MM.1S (cell line): ENCODE results near the gene RNF6.

ENCODE experiments used
- CTCF ChIP-seq: fragments of 300-600 bp; sonication (generic); IDR thresholded peaks from 2 replicates; pipeline ENCODE4 v1.5.1; 2016; ENCODE audit warnings: antibody characterized with exemption, low read length, mixed read lengths
- EZH2 ChIP-seq: fragments of 300-600 bp; sonication (generic); optimal IDR thresholded peaks from 2 replicates; pipeline ENCODE3; 2017; ENCODE audit warnings: low read depth, mild to moderate bottlenecking, antibody characterized with exemption, low read length, mixed read lengths

DNA sequence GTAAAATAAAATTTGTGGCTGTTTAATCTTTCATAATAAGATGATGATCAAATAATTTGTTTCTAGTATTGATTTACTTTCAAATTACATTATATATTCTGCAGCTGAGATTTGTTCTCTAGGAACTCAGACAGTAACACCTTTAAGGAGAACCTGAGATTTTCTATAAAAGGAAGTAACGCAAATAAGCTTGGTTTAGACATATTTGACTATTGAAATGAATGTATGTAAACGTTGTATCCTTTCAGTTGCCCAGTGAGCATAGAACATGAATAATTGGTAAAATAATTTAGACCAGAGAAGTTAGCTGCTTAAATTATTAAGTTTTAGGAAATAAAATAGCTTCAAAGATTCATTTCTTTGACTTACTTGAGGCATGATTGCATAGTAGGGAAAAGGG is 34.9 kb upstream of the RNF6 start:
- TF ChIP-seq CTCF (no peak), EZH2 (no peak)
